HG03469 (cell line): ENCODE data around the gene DBNL.

ENCODE experiments used
- ATAC-seq: cut with Tn5 transposase; IDR thresholded peaks from one replicate; pipeline ENCODE4 v1.9.1; 2021; ENCODE audit warnings: mild to moderate bottlenecking, moderate library complexity, moderate number of reproducible peaks; ENCODE audit not compliant: unreplicated experiment

The DBNL gene

DNA sequence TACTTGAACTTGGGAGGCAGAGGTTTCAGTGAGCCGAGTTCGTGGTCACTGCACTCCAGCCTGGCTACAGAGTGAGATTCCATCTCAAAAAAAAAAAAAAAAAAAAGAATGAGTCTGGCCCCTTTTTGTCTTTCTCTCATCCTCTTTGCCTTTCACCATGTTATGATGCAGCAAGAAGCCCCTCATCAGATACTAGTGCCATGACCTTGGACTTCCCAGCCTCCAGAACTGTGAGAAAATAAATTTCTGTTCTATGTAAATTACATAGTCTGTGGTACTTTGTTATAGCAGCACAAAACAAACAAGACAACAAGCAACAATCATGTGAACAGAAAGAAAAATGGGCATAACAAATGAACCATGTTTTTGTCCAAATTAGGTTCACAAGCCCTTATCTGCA is 2.3 kb upstream of the DBNL start:
- ATAC-seq: no peak

DNA sequence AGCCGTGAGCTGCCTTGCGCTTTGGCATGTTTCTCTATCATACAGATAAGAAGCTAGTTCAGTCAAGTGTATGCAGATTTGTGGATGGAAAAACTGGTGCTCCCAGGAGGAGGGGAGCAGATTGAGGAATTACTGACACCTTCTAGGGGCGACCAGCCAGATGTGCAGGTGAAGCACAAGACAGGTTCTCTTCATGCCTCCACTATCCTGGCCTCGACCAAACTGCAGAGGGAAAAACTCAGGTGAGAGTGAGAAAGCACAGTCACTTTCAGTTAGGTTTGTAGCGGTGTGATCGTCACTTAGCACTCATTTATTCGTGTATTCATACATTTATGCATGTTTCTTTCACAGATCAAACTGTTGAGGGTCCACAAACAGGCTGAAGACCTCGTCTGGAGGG is 600 bp upstream of the DBNL start:
- no peak for ATAC-seq

DNA sequence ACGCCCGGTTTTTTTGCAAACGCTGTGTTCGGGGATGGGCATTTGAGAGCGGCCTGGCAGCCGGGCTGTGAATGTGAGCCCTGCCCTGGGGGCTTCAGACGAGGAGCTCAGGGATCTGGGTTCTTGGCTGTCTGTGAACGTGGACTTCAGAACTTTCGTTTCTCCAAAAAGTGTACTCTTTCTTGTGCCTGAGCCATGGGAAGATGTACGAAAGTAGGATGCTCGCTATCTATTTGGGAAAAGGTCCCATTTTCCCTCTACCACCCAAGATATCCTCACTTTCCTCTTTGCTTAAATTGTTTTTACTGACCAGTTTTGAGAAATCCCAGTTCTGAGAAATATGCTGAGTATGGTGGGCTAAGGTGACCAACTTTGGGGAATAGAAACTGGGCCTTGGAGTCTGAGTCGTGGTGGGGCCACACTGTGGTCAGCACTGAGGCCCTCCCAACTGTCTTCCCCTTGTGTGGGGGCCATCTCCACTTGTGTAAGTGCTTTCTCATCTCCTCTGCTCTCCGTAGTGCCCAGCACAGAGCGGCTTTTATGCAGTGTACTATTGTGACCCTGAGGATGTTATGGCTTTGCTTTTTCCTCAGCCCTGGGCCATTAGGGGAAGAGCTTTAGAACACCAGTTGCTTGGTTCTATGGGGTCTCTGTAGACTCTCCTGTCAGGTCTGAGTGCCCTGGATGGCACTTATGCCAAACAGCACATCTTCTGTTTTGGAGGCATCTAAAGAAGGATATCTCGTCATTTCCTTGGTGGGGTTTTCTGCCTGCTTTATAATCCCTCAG is 918 bp downstream of the DBNL start:
- ATAC-seq: no peak

DNA sequence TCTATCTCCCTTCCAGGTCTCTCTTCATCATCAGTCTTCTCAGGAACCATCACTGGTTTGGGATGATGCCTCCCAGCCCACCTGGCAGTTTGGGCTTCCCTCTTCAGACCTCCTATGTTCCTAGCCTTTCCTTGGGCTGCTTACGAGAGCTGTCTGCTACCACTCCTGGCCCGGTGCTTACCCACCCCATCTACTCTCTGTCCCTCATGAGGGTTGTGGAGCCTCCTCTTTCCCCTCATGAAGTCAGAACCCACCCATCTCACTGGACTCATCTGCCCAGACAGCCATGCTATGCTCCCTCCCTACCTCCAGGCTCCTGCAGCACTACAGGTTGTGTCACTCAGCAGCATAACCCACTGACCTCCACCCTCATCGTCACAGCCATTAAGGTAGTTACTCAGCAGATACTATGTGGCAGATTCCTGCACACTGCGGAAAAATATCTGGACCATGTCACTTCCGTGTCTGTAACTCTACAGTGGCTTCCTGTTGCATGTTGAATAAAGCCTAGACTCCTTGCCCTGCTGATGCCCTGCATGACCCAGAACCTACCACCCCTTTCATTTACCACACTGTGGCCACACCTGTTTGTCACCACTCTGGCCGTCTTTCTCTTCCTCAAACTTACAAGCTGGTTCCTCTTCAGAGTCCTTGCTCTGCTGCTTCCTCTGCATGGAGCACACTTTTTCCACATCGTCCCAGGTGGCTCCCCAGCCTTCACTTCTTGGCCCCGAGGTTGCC is 2.0 kb downstream of the DBNL start:
- peak; percentile 46 for ATAC-seq

DNA sequence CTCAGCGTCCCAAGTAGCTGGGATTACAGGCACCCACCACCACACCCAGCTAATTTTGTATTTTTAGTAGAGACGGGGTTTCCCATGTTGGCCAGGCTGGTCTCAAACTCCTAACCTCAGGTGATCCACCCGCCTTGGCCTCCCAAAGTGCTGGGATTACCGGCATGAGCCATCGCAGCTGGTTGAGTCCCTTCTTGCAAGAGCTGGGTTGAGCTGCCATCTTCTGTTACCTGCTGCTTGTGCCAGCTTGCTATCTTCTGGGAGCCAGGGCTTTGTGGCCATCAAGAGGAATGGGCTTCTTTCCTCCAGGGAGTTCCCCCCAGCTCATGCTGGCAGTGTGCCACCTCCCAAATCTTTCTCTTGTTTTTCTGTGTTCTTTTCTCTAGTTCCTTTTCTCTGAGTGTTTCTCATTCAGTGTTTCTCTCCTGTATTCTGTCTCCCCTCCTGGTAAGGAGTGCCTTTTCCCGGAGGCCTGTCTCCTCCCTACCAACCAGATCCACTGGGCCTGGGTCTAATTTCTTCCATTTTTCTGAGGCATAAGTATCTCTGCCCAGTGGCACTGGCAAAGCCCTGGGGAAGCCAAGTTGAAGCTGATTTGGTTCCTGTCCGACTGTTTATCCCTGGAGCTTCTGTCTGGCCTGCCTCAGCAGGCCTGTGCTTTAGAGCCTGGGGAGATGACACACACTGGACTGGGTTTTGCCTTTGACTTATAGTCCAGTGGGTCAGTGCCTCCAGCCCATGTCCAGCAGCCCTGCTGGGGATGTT is 3.7 kb downstream of the DBNL start:
- no peak for ATAC-seq

DNA sequence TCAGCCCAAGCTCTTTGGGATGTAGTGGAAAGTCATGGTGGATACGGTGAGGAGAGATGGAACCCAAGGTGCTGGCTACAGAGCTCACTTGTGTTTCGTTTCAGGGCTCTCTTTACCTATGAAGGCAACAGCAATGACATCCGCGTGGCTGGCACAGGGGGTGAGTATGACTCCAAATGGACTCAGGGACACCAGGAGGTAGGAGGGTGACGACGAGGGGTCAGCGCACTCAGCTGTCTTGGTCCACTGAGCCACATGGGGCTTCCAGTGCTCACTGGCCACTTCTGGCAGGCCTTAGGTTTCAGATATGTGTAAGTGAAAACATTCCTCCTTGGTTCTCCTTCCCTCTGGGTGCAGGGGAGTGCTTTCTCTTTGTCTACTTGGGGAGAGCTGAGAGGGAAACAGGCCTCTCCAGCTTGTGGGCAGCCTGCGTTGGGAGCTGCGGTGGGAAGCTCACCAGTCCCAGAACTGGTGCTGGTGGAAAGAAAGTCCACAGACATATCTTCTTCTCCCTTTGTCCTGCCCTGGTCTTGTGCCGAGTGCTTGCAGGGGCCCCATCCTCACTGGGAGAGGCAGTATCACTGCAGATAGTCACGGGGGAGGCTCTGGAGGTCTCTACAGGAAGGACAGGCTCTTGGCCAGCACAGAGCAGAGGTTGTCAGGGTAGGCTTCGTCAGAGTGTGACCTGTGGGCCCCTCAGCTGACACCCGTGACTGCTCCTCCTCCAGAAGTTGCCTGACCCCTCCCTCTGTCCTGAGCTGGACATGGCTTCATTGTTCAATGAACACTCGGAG is 5.8 kb downstream of the DBNL start:
- ATAC-seq: no peak

DNA sequence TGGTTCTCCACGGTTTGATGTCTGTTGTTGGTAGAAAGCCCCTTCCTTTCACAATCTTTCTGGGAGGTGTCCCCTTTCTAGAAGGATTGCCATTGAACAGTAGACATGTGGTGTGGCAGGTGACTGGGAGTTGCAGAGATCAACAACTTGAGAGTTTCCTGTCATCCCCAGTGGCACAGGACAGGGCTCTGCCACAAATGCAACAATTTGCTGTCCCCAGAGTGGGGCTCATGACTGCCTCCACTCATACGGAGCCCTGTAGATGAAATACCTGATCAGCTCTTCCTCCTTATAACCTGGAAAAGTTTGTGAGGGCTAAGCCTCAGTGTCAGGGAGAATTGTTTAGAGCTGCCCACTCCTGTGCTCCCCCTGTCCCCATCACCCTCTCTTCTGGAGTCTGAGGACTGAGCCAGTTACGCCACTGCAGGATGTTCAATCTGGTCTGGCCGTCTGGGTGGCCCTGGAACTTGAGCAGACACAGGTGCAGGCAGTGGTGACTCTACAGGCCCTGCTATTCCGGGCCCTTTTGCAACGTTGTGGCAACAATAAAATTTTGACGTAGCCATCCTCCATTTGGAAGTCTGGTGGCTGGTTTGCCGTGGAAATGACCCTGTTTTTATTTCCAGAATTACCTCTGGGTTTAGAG is 6.5 kb downstream of the DBNL start:
- no peak for ATAC-seq

DNA sequence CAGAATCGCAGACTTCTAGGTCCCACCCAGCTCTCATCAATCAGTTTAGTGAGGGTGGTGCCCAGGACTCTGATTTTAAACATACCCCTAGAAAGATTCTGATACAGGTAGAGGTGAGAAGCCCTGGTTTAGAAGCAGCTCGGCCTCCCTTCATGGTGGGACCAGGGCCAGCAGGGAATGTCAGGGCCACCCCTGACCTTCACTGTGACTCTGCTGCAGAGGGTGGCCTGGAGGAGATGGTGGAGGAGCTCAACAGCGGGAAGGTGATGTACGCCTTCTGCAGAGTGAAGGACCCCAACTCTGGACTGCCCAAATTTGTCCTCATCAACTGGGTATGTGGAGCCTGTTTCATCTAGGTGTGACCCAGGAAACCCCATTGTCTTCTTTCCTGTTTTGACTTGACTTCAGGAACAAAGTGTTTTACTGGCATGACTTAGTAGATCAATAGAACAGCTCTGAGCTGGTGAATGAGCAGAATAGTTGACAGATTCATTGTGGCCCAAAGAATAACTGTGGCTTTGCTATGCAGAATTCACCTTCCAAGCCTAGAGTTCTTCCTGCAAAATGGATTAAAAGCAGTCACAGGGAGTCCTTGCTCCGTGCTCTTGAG is 7.2 kb downstream of the DBNL start:
- no peak for ATAC-seq

DNA sequence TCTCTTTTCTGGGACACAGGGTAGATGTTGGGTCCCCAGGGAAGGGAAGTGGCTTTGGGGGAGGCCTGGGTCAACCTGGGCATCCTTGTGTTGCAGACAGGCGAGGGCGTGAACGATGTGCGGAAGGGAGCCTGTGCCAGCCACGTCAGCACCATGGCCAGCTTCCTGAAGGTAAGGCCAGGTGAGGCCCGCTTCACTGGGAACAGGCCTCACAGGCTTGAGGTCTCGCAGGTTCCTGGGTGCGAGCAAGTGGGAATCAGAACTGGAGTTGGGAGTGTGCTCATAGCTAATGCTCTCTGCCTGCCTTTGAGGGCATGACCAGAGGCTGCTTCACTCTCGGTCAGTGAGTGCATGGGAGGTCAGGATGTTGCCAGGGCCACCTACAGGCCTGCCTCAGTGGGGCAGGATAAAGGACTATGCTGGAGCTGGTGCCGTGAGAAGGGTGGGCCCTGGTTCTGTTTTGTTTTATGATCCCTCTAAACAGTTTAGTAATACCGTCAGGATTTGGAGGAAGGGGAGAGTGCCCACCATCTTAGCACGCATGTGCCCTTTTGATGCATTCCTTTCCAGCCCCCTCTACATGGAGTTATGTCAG is 8.4 kb downstream of the DBNL start:
- ATAC-seq: no peak

DNA sequence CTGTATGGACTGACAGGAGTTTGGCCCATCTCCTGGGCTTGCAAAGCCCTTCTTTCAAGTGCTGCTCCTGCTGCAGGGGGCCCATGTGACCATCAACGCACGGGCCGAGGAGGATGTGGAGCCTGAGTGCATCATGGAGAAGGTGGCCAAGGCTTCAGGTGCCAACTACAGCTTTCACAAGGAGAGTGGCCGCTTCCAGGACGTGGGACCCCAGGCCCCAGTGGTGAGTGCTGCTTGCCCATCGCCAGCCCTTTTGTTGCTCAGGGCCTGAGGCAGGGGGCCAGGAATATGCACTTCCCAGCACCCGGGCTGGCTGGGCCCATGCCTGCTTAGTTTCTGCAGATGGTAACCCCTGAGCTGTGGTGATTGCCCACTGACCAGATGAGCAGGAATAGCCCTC is 12.2 kb downstream of the DBNL start:
- ATAC-seq: no peak

DNA sequence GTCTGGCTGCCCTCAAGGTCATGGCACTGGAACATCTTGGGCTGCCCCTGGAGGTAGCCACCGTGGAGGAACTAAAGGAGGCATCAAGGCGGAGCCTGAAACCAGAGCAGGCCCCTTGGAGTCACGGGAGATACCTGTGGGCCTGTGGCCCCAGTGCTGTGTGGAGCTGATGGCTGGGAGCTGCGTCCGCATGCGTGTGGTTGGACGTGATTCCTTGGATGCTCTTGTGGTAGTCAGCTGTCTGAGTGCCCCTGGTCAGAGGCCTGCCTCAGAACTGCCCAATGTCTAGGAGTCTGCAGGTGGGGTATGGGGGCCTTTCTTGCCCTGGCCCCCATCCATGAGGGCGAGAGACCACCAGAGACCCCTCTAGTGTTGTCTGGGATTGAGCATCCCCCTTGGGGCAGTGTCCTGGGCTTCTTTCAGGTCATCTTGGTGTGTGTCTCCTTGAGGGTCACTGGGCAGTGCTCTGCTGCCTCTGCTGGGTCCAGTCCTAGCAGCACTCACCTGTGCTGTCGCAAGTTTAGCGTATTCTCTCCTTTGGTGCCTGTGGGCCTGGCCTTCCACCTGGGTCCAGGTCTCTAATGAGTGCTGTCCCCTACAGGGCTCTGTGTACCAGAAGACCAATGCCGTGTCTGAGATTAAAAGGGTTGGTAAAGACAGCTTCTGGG is 12.8 kb downstream of the DBNL start:
- no peak for ATAC-seq

DNA sequence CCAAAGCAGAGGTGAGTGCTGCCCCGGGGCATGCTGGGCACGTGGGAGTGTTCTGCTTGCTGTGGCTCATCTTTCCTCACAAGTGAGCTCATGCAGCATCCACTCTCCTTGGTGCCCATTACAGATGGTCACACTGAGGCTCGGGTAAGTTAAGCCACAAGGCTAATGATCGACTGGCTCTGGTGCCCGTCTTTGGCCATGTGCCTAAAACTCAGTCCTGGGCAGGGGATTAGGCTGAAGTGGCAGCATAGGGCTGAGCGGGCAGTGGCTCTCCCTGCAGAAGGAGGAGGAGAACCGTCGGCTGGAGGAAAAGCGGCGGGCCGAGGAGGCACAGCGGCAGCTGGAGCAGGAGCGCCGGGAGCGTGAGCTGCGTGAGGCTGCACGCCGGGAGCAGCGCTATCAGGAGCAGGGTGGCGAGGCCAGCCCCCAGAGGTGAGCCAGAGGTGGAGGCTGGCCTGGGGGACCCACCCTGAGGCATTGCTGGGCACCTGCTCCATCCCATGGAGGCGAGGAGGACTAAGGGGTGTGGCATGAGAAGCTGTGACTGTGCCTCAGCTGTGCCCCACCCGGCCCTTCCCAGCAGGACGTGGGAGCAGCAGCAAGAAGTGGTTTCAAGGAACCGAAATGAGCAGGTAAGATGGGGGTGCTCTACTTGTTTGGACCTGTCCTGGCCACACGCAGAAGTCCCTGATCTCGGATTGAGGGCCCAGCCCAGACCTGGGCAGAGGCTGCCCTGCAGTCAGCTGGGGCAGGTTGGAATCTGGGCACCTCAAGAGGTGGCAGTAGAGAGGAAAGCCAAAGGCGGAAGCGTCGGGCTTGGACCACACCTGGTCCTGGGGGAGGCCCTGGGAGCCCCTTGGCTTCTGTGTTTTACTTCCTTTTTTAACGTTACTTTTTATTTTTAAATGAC is 13.6 kb downstream of the DBNL start:
- no peak for ATAC-seq

DNA sequence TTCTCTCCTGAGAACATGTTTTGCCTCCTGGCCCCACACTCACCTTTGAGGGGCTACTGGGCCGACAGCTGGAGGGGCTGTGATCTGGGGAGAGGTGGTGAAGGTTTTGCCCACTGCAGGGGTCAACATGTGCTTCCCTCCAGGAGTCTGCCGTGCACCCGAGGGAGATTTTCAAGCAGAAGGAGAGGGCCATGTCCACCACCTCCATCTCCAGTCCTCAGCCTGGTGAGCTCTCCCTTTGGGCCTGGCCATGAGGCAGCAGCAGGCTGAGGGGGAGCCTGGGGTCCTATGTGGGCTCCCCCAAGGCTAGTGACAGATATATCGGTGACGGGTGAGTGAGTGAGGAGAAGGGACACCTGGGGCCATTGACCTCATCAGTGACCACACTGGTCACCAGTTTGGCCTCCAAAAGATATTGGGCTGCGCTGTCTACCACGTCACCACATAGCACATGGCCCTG is 14.3 kb downstream of the DBNL start:
- ATAC-seq: no peak

DNA sequence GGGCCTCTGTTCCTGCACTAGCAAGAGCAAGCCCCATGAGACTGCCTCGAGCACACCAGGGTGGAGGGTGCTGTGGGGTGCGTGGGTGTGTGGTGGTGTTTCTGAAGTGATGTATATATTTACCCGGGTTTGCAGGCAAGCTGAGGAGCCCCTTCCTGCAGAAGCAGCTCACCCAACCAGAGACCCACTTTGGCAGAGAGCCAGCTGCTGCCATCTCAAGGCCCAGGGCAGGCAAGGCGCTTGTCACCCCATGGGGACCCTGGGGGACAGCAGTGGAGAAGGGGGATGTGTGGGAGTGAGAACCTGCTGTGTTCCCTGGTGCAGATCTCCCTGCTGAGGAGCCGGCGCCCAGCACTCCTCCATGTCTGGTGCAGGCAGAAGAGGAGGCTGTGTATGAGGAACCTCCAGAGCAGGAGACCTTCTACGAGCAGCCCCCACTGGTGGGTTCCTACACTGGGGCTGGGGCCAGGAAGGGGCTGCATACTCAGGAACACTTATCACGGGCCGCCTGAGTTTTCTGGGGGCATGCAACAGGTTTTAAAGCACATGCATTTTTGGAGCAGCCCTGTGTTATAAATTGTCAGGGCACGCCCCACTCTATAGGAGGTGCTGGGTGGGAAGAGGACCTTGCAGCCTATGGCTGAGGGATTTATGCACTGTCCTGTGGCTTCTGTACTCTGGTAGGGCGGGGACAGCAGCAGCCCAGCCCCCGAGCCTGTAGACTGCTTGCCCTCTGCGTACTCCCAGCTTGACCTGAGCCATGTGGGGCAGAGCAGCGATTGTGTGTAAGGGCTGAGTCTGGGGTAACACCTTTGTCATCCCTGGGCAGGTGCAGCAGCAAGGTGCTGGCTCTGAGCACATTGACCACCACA is 15.0 kb downstream of the DBNL start:
- peak; percentile 53 for ATAC-seq

DNA sequence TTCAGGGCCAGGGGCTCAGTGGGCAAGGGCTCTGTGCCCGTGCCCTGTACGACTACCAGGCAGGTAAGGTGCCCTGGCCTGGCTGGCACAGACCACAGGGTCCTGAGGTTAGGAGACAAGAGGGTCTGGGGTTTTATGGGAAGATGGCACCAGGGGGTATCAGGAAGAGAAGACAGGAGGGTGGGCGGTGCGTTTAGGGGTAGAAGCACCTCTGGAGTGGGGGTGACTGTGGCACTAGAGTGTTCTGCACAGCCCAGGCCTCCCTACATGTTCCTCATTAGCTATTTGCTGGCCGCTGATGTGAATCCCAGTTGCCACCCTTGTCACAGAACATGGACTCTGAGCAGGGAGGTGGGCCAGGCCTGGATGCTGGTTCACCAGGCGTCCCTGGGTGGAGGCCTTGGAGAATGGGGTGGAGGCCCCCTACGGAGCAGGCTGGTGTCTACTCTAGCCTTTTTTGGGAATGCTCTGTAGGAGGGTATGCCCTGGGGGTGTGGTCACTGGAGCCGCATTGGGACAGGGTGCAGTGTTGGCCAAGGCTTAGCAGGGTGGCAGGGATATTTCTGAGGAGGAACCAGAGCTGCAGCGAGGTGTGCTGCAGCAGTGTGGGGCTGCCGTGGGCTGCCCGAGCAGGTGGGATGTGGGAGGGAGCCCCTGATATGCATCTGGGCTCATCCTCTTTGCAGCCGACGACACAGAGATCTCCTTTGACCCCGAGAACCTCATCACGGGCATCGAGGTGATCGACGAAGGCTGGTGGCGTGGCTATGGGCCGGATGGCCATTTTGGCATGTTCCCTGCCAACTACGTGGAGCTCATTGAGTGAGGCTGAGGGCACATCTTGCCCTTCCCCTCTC is 15.8 kb downstream of the DBNL start:
- ATAC-seq: no peak
